ENCODE results near the gene ZMYND11. TPM values are rescaled to one million over a fixed set of nuclear protein-coding genes. Genes with fewer than 3 reads are reported as not detected.

Gene ZMYND11
- total RNA-seq, 1 experiment from 2014 or later: 37.5 TPM

DNA sequence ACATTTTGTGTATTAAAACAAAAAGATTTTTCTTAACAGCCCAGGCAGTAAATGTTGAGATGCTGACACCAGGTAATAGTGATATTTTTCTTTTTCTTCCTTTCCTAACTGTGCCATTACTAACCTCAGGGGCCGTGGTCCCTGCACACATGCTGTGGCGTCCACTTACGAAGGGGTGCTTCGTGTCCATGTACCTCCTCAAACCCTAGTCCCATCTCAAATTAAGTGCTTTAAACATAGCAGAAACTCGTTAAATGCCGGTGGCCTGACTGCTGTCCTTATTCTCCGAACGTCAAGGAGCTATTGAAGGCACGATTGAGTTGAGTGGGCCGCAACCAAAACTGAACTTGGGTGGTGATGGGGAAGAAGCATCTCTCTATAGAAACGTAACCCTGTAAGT, 132.4 kb downstream of the ZMYND11 start:
- BruUV-seq (replicated peaks): no TSS peak
- Histone ChIP-seq H3K27ac (ENCODE audit: low read length) (no peak overlapping the region), H3K36me3 (ENCODE audit: control insufficient read depth, insufficient read depth, low read length) (no peaks in the 10 kb centered on the region), H3K27me3 (ENCODE audit: control insufficient read depth, insufficient read depth, low read length) (no peaks in the 10 kb centered on the region), H3K4me1 (ENCODE audit: control insufficient read depth, insufficient read depth, low read length) (no peaks in the 10 kb centered on the region), H3K4me3 (ENCODE audit: low read depth in 2 of 2, low read length in 2 of 2) (no peak overlapping the region), H3K9me3 (ENCODE audit: control insufficient read depth, insufficient read depth, low read depth, low read length) (no peaks in the 10 kb centered on the region)
- intact Hi-C loops (cut with micrococcal nuclease; ENCODE audit: unreplicated experiment) (no loop called here), in situ Hi-C loops (cut with HindIII; ENCODE audit: low pct_unique_long_range_greater_than_20kb, low sequenced_read_pairs) (no loop called here)
- ATAC-seq (no peak), DNase-seq (ENCODE audit: low read depth, low spot score) (no peak)
- TF ChIP-seq, protein P1, sequence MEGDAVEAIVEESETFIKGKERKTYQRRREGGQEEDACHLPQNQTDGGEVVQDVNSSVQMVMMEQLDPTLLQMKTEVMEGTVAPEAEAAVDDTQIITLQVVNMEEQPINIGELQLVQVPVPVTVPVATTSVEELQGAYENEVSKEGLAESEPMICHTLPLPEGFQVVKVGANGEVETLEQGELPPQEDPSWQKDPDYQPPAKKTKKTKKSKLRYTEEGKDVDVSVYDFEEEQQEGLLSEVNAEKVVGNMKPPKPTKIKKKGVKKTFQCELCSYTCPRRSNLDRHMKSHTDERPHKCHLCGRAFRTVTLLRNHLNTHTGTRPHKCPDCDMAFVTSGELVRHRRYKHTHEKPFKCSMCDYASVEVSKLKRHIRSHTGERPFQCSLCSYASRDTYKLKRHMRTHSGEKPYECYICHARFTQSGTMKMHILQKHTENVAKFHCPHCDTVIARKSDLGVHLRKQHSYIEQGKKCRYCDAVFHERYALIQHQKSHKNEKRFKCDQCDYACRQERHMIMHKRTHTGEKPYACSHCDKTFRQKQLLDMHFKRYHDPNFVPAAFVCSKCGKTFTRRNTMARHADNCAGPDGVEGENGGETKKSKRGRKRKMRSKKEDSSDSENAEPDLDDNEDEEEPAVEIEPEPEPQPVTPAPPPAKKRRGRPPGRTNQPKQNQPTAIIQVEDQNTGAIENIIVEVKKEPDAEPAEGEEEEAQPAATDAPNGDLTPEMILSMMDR (IDR thresholded peaks at IDR 0.05): no peak
- POLR2A ChIA-PET: no interaction called here
- CTCF ChIA-PET: interaction anchor here (0.6 kb wide), 1 partner anchor 27 kb away, joined by 4 read pairs; no protein-coding TSS in a partner anchor

DNA sequence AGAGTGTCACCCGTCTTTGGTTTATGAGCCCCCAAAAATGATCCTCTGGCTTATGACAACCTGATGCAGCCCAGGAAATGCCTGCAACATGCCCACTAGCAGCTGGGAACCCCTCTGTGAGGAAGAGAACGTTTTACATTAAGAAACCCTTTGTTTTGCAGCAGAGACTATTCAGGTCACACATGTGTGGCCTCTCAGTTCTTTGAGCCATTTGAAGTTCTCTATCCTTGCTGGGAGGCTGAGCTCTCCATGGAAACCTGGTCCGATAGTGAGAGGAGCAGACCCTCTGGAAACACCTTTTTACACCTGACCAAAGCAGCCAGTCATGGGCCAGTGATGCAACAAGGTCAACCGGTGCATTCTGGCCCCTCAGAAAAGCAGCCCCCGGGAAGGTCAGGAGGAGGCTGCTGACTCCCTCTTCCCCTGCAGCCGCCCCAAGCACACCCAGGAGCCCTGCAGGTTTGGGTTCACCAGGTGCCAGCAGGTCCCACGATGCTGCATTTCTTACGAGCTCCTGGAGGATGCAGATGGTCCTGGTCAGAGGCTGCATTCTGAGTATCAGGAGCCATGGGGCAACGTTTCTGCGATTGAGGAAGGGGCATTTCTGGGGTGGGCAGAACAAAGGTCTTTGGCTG, 134.3 kb downstream of the ZMYND11 start:
- intact Hi-C loops (cut with micrococcal nuclease; ENCODE audit: unreplicated experiment): no loop called here
- DNase-seq (ENCODE audit: low read depth, low spot score): no peak

More for the DNA sequence above, 134.3 kb downstream of the ZMYND11 start:
- Histone ChIP-seq H3K4me1 (ENCODE audit: control insufficient read depth, insufficient read depth, low read length) (no peaks in the 10 kb centered on the region), H3K27me3 (ENCODE audit: control insufficient read depth, insufficient read depth, low read length) (no peaks in the 10 kb centered on the region), H3K4me3 (ENCODE audit: low read depth in 2 of 2, low read length in 2 of 2) (no peak overlapping the region), H3K36me3 (ENCODE audit: control insufficient read depth, insufficient read depth, low read length) (no peaks in the 10 kb centered on the region), H3K9me3 (ENCODE audit: control insufficient read depth, insufficient read depth, low read depth, low read length) (no peaks in the 10 kb centered on the region), H3K27ac (ENCODE audit: low read length) (no peak overlapping the region)
- BruUV-seq (replicated peaks): no TSS peak
- ChIA-PET POLR2A (no interaction called here), CTCF (no interaction called here)
- TF ChIP-seq POLR2AphosphoS5 (IDR thresholded peaks at IDR 0.05; ENCODE audit: low read depth, low read length) (no peak), TCF7L2 (IDR thresholded peaks at IDR 0.05; ENCODE audit: low read depth, low read length) (no peak), SIN3A (IDR thresholded peaks at IDR 0.05; ENCODE audit: borderline replicate concordance, insufficient read depth, low read depth, low read length) (no peak), REST (IDR thresholded peaks at IDR 0.05; ENCODE audit: insufficient read depth in 1 of 2, low read depth in 2 of 2, low read length in 1 of 2) (no peak)
- TF ChIP-seq, protein P1 (IDR thresholded peaks at IDR 0.05): no peak
- in situ Hi-C loops (cut with HindIII; ENCODE audit: low pct_unique_long_range_greater_than_20kb, low sequenced_read_pairs): no loop called here
- ATAC-seq: no peak

Data from Panc1 (cell line).